Measurements from ENCODE around the gene MTREX. TPM values are rescaled to one million over a fixed set of nuclear protein-coding genes. Genes with fewer than 3 reads are reported as not detected.
A peak's percentile ranks its signal among the peaks of the same experiment; 100 is the strongest.

The MTREX gene
- total RNA-seq, 3 donors from 2014 or later, result 52.5 to 63.3 (median 57.8) TPM

- no peak for DNase-seq
- Histone ChIP-seq H3K9me3 (no peaks in the 10 kb centered on the region), H3K4me3 (no peak overlapping the region), H3K36me3 (ENCODE audit: low read depth) (no peaks in the 10 kb centered on the region), H3K4me1 (ENCODE audit: low read depth) (peaks cover 31% of the 10 kb centered on the region)
- no peak for TF ChIP-seq CTCF (IDR thresholded peaks at IDR 0.05)
- intact Hi-C loops (cut with DNase I, micrococcal nuclease), result no loop called here
- ATAC-seq, result no peak
These were observed 118.7 kb downstream of the MTREX start for GRCh38 chr5:55426455-55426854.

GRCh38 chr5:55427157-55427556 lies 119.4 kb downstream of the MTREX start:
- no peaks in the 10 kb centered on the region for H3K9me3 ChIP-seq
- intact Hi-C loops (cut with DNase I, micrococcal nuclease), result no loop called here
- TF ChIP-seq CTCF (IDR thresholded peaks at IDR 0.05), result no peak
- H3K36me3 ChIP-seq (ENCODE audit: low read depth), result no peaks in the 10 kb centered on the region
- DNase-seq (peak in 1 of 3 donors; percentile 48), ATAC-seq (peak; percentile 29)
- peaks cover 31% of the 10 kb centered on the region for H3K4me1 ChIP-seq (ENCODE audit: low read depth)
- H3K4me3 ChIP-seq, result no peak overlapping the region

DNA sequence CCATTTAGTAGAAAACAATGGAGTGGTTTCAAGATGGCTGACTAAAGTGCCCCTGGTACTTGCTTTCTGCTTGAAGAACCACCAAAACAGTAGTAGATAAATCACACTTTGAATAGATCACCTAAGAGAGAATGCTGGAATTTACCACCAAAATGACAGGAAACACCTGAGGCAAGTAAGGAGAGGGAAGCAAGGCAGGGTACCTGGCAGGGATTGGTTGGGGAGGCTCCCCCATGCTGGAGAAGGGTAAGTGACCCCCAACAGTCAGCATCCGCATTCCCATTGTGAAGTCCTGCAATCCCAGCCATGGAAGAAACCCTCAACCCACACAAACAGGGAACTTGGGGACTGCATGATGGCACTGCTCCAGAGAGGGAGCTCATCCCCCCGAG lies 121.4 kb downstream of the MTREX start:
- Histone ChIP-seq H3K4me3 (no peak overlapping the region), H3K4me1 (ENCODE audit: low read depth) (peaks cover 33% of the 10 kb centered on the region), H3K36me3 (ENCODE audit: low read depth) (no peaks in the 10 kb centered on the region), H3K9me3 (no peaks in the 10 kb centered on the region)
- DNase-seq, result no peak
- intact Hi-C loops (cut with DNase I, micrococcal nuclease), result no loop called here
- TF ChIP-seq CTCF (IDR thresholded peaks at IDR 0.05), result no peak
- ATAC-seq, result no peak

GRCh38 chr5:55429613-55430253 lies 121.9 kb downstream of the MTREX start:
- H3K36me3 ChIP-seq (ENCODE audit: low read depth), result no peaks in the 10 kb centered on the region
- ATAC-seq (peak; percentile 97), DNase-seq (peak; percentile 85 to 93 (median 87))
- intact Hi-C loops (cut with DNase I, micrococcal nuclease), result loop anchor here in 1 of 2 donors (10.0 kb wide), 1 partner anchor 105 kb away; the partner anchor contains the start of gene PLPP1
- TF ChIP-seq CTCF (IDR thresholded peaks at IDR 0.05), result no peak
- no peak overlapping the region for H3K4me3 ChIP-seq
- peaks cover 33% of the 10 kb centered on the region for H3K4me1 ChIP-seq (ENCODE audit: low read depth)
- H3K9me3 ChIP-seq, result no peaks in the 10 kb centered on the region

DNA sequence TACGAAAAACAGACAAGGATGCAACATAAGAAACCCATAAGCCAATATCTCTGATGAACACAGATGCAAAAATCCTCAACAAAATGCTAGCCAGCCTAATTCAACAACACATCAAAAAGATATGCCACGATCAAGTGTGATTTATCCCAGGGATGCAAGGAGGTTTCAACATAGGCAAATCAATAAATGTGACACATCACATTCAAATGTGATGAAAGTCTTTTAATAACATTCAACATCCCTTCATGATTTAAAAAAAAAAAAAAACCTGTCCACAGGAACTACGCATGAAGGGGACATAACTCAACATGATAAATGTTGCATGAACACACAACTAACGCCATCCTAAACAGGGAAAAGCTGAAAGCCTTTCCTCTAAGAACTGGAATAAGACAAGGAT lies 124.8 kb downstream of the MTREX start:
- ATAC-seq (no peak), DNase-seq (no peak)
- H3K9me3 ChIP-seq, result no peaks in the 10 kb centered on the region
- intact Hi-C loops (cut with DNase I, micrococcal nuclease), result loop anchor here in 1 of 2 donors (10.0 kb wide), 1 partner anchor 102 kb away; the partner anchor contains the start of gene PLPP1
- TF ChIP-seq CTCF (IDR thresholded peaks at IDR 0.05), result no peak
- peaks cover 31% of the 10 kb centered on the region for H3K4me1 ChIP-seq (ENCODE audit: low read depth)
- no peaks in the 10 kb centered on the region for H3K36me3 ChIP-seq (ENCODE audit: low read depth)
- no peak overlapping the region for H3K4me3 ChIP-seq

Data from mucosa of descending colon (tissue), 3 donors.